Melanocyte of skin (primary cell): ENCODE data around the gene YEATS4. TPM values are rescaled to one million over a fixed set of nuclear protein-coding genes. Genes with fewer than 3 reads are reported as not detected.

ENCODE experiments used
- small RNA-seq, 2 donors: library from RNA; depleted of rRNA; stranded (forward); fragments of <200 nt; gene quantifications; one replicate each; pipeline ENCODE3, GENCODE V24; 2012
- total RNA-seq, 2 donors: library from RNA; depleted of rRNA; stranded (reverse); fragments of >200 nt; gene quantifications; 2 replicates each; pipeline ENCODE4 v1.2.3, GENCODE V29; 2012

Gene YEATS4
- 10 to 100 TPM; 18.0 to 18.2 TPM for total RNA-seq

GRCh38 chr12:69359531-69360347 is at the start of gene YEATS4:
Gene YEATS4 (plus strand): TSS chr12:69359743. CDS start chr12:69359973, 230 bp downstream.

GRCh38 chr12:69348162-69348938 is 11.2 kb upstream of the YEATS4 start, which contains the start of gene LYZ:
Gene LYZ (plus strand): TSS chr12:69348381. CDS start chr12:69348409, 28 bp downstream.

Small RNA genes lying within 50 kb of the gene (small RNA-seq; reads per million reads assigned to genes)
- gene RN7SL804P: 0 reads per million in 2 donors

Other genes with a start within 250 kb of the YEATS4 start
- gene CPSF6, start 120.2 kb upstream of the YEATS4 start, total RNA-seq: 10 to 100 TPM; 17.2 to 29.0 TPM
- under 1 TPM; under 0.01 to 0.33 TPM for gene LYZ, start 11.4 kb upstream of the YEATS4 start, total RNA-seq
- 10 to 100 TPM; 36.3 to 39.9 TPM for gene FRS2, start 110.6 kb downstream of the YEATS4 start, total RNA-seq
- gene CCT2, start 225.7 kb downstream of the YEATS4 start, total RNA-seq: 100 to 1,000 TPM; 222 to 430 TPM